HG02981 (cell line): ENCODE measurements around the gene MAGI2.
"Not testable (repeated sequence)": the region's sequence is repeated elsewhere in the genome, so short reads cannot be mapped to it uniquely, and the experiment has no call there.

ENCODE experiments used
- ATAC-seq: cut with Tn5 transposase; IDR thresholded peaks from one replicate; pipeline ENCODE4 v1.9.1; 2021; ENCODE audit warnings: mild to moderate bottlenecking, moderate library complexity; ENCODE audit not compliant: unreplicated experiment

Gene MAGI2

DNA sequence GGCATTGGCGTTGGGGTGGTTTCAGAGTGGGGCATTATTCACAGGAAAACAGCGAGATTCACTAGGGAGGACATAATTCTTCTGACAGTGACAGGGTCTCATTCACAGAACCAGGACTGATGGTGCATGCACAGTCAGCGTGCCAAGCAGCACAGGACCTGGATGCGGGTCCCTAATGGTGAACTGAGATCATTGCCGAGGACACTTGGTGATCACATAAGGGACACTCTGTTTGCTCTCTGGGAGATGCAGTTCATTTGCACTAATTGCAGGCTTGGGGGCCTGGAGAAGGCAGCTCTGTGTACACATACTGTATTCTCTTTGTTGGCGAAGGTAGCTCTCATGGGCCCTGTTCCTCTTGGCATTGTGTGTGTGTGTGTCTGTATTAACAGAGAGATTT lies 938.8 kb downstream of the MAGI2 start:
- ATAC-seq = no peak

DNA sequence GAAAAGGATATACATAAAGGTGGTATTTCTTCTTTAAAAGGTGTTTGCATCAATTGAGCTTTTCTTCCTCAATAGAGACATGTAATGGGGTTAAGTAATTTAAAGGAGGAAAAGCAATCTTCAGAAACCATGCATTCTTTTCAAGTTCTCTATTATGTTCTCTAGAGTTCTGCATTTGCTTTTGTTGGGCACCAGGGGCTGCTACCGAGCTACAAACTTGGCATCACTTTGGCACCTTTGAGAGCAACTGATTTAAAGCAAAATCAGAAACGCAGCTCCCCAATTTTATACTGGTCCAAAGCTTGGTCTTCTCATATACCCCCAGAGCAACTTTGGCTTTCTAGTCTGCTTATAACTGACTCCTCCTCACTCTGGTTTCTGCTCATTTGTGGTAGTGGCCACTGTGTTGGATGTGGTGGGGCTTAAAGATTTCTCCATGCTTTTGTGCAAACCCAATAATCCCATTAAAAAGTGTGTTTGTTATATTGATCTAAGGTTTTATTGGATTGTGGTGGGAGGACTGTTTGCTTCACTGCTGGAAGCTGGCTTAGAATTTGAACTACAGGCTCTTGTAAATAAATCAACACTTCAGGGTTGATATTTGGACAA lies 942.8 kb downstream of the MAGI2 start:
- peak; percentile 69 for ATAC-seq

DNA sequence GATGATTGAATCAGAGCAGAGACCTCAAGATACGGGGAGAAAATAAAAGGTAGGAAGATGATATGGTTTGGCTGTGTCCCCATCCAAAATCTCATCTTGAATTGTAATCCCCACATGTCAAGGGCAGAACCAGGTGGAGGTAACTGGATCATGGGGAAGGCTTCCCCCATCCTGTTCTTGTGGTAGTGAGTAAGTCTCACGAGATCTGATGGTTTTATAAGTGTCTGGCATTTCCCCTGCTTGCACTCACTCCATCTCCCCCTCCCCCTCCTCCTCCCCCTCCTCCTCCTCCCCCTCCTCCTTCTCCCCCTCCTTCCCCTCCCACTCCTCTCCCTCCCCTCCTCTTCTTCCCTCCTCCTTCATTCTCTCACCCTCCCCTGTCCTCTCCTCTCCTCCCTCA lies 950.2 kb downstream of the MAGI2 start:
- ATAC-seq = not testable (repeated sequence)

DNA sequence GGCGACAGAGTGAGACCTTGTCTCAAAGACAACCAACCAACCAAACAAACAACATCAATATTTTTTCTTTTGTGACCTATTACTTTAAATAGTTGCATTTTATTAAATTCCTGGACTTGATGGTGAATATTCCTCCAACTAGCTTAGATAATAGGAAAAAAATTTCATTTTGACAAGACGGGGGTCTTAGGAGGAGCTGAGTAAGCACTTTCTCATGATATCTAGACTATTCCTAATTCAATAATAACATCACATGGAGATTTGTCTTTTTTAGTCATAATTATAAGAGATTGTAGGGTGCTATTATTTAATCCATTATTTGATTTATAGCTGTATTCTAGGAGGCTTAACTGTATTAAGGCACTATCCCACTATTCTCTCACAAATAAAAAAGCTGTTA lies 952.4 kb downstream of the MAGI2 start:
- no peak for ATAC-seq

DNA sequence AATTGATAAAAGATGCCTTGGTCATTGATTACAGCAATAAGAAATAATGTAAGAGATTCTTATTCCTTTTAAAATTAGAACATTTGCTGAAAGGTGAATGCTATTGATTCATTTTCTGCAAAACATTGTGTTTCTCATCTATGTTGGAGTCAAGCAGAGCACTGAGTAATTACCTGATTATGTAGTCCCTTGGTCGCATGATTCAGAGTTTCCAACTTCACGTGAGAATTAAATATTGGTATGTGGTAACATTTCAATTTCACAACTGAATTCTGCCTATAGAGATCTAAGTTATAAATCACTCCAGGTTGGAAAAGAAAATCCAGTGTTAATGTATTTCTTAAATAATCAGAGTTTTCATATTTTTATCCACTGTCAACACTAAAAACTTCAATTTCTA lies 953.5 kb downstream of the MAGI2 start:
- ATAC-seq = no peak

DNA sequence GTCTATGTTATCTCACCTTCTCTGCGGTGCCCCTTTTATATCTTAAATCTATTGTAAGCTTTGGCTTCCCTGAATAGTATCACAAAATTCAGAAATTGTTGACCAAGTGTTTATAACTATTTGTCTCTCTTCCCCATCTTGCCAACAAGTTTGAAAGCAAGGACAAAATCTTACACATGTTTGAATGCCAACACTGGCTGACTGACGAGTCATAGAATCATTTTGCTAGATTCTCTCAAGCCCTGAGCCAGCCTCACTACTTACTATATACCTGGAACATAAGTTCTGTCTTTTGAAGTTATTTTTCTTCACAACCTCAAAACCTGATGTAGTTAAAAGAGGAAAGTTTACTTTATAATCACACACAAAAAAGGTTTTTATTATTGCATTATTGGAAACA lies 954.2 kb downstream of the MAGI2 start:
- no peak for ATAC-seq

DNA sequence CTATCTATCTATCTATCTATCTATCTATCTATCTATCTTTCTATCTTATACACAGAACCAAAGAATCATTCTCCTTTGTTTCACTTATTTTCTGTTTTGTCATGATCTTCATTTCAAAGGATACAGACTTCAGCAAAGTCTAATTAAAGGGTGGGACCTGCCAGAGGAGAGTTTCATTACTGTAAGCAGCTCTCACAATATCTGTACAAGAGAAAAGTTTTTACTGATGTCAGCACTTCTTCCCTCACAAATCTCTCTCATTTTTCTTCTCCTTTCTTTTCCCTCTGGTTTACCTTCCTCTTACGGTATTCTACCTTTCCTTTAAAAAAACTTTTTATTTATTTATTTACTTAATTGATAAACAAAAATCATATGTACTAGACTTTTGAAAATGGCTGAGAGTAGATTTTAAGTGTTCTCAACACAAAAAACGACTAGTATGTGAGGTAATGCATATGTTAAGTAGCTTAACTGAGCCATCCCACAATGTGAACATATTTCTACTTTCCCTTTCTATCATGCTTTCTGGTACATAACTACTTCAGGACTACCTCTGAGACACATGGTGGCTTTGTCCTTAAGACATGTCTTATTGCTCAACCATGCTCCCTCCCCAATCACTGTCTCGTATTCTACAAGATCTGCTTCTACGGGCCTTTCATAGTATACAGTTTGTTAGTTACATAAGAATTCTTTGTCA lies 955.6 kb downstream of the MAGI2 start:
- no peak for ATAC-seq

DNA sequence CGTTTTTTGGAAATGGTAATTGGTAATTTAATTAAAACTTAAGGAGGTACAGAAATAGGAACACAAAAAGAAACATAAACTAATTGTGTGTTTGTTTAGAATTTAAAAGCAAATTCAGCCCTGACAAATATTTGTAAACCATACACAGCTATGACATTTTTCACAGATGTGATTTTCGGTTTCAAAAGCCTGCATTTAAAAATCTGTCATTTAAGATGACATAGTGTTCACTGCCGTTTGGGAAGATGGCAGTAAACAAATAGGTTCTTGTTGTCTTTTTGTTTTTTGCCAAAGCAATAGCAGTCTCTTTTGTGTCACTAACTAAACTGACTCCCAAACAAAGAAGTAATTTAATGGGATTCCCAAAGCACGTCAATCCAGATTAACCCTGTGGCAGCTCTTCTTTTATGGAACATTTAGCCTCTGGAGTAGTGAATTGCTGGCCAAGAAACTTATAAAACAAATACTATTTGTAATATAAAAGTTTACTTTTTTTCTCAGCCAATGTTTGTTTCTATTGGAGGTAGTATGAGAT lies 957.3 kb downstream of the MAGI2 start:
- ATAC-seq = no peak

DNA sequence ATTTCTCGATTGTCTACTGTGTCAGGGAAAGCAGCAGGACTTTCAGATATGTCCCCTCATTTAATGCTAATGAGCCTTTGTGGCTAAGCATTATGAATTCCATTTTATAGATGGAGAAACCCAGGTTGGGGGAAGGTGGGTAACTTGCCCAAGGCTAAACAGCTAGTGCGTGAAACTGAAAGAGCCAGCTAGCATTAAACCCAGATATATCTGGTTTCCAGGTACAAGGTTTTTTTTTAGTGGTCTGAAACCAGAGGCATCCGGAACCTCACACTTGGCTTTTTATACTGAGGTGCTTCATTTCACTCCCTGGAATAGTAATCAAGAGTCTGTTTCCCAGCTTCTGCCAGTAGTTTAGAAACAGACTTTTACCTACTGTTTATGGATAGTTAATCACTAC lies 960.1 kb downstream of the MAGI2 start:
- no peak for ATAC-seq

DNA sequence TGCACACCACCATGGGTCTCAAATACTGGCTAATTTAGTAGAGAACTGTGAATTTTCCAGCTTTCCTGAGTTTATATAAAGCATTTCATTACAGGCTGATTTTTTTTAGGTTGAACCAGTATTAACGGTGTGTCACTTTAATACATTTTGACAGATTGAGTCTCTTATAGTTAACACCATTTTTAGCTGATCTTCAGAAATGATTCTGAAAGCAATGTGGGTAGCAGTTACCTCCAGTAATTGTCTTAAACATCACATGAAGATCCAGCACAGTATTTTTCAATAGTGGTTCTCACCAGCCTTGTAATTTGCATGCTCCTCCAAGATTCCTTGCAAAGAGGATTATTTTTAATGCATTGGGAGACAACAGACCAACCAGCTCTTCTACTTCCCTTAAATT lies 961.3 kb downstream of the MAGI2 start:
- ATAC-seq = no peak

DNA sequence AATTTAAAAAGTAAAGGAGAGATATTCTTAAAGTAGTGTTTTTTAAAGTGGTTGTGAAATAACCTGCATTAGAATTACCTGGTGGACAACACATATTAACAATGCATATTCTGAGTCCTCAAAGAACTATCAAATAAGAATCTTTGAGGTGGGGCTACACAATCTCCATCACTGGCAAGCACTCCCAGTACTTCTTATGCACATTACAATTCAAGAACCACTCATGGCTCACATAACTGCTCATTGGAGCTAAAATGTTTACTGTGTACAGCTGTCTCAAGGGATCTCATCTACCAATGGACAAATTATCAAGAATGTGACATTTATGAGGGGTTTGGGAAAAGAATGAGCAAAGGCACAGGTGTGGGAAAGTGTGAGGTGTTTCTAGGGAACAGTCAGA lies 962.9 kb downstream of the MAGI2 start:
- ATAC-seq = no peak

DNA sequence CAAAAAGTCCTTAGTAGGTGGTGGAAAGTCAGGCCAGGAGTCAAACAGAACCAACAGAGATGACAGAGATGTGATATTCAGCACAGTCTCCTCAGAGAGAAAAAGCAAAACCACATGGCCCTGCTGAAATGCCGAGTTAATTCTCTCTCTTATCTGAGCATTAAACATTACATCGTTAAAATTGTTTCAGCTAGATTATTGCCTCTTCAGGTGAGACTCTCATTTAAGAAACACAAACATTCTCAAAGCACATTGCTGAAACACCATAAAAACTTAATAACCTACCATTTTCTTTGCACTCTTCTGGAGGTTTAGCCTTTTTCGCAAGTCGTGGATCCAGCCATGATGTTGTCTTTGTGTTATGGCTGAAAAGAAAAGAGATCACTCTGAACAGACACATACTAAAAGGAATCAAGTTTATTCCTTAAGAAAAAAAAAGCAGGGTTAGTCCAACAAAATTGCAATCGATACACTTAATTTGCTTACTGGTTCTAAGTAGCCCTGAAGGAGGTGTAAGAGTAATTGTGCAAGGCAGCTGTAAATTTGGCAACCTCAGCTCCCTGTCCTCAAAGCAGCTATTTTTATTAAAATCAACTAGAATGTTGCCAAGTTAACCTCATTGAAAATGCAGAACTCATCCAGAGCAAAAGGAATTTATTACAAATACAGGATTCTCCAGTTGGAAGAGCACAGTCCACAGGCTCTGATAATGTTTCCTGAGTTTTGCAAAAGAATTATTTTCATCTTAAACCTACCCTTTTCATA lies 963.8 kb downstream of the MAGI2 start:
- no peak for ATAC-seq

DNA sequence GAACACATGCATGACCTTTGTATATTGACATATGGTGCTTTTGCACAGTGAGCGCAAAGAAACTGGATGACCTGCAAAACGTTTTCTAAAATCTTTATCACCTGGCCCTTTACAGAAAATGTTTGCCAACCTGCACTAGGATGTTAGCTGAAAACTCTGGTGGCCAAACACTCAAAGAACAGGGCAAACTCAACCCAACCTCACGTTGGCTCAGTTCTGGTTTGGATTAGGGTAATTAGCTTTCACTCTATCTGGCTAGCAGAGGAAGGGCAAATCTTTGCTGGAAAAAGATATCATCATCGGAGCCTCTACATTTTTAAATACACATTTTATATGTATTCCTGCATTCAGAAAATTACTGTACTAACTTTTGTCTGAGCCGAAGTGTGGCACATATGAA lies 966.0 kb downstream of the MAGI2 start:
- no peak for ATAC-seq

DNA sequence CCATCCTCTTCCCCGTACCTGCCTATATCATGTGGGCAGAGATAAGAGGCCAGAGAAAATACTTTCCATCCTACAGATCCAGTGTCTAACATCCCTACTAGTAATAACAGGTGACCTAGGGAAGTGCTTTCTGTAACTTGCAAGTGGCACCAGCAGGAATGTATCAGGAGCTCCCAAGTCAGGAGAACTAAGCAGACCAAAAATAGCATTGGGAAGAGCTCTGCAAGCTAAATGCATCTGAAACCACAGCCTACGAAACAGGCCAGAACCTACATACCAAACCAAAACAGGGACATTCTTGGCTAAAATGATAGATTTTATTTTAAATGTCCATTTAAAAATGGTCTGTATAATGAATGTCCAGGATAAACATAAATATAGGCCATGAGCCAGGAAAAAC lies 974.1 kb downstream of the MAGI2 start:
- ATAC-seq = no peak

DNA sequence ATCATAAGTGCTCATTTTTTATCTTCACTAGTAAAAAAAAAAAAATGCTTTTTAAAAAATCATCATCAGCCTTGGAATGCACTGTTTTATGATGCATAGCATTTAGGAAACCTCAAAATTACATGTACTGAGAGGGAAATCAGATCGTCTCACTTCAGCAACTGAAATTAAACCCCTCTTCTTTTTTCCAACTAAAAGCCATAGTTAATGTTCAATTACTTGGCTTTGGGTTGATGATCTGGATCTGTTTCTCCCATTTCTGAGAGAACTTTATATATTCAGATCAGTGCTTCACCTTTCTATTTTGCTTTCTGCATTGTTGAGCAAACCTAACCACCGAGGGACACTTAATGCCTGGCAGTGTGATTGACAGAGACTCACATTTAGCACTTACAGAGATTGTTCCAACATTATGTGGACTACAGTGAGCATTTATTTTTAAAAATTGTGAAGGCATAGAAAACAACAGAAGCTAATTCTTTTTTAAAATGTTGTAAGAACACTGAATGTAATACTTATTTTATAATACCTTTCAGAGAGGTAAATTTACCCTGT lies 976.5 kb downstream of the MAGI2 start:
- no peak for ATAC-seq

DNA sequence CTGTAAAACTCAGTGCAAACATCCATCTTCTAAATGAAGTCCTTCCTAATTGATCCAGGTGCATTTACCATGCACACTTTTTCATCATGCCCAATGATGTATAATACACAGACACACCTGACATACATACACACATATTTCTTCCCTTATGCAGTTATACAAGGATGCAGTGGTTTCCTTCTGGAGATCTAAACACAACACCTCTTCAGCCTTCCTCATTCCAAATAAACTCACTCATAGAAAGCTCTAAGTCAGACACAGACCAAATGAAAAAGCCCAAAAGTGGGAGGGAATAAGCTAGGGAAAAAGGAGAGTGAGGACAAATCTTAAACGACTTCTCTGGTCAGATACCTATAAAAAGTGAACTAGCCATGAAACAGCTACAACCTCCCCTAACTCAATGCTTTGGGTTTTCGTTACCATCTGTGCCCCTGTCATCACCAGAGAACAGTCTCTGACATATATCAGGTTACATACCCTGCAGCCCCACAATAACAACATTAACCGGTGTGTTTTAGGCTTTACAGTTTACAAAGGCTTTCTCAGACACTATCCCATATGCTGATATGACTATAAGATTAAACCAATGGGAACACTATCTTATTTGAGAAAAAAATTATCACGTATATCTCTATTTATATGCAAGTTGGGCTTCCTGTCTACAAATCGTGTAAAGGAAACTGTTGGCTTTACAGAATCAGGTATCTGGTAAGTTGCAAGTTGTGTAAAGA lies 979.7 kb downstream of the MAGI2 start:
- ATAC-seq = no peak

DNA sequence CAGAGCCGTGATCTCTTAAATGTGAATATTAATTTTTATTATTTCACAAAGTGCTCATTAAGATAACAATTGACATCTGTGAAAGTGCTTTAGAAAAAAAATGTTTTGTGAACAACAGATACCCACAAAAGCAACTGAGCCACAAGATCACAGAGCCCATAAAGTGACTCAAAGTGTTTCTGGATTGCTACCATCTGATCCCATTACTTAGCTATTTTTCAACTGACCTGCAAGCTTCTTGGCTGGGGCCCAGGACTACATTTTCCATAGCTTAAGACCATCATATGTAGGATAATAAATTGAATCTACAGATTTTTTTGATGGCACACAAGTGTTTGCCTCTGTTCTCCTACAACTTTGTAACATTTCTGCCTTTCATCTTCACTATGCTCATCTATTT lies 980.4 kb downstream of the MAGI2 start:
- ATAC-seq = no peak

DNA sequence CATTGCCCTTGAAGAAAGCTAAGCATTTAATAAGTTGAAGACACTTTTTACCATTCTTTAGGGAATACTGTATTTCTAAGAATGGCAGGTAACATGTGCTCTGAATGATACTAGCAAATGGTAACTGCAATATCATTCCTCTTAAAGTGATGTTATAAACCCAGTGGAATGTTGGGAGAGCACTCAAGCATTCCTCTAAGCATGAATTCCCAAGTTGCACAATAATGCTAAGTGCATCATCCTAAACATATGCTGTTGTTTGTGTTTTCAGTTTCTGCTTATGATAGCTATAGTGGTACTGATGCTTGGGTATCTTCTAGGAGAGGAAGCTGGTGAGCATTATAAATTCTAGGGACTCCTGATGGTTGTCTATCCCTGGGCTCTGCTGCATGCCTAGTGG lies 980.9 kb downstream of the MAGI2 start:
- no peak for ATAC-seq

DNA sequence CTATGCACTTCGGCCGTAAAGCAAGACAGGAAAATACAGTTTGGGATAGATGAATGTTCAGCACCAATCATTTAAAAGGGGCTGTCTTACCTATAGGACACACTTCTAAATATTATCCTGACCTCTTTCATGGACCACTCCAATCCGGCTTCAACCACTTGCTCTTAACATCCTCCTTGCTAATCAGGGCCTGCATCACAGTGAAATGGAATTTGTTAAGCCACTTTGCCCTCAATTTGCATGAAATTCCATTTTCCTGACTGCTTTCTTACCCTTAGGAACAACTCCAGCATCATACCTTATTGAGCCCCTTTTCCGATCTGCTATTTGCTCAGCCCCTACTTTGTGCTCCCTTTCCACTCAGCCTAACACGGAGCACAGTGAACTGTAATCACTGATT lies 987.6 kb downstream of the MAGI2 start:
- ATAC-seq = no peak

DNA sequence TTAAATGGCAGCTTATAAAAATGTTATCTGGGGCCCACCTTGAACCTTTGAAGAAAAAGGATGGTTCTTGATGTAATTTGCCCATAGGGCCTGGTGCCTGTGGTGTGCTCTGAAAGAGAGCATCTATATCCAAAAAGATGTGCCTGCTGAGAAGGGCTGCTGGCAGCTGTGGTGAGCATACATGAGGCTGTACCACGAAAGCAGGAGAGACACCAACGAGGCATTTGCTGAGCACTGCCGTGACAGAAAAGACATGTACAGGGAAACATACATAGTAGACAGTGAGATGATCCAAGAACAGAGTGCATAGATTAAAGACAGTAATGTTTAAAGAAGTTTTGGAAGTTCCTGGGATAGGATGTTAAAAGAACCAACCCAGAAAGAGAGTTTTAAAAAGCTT lies 990.4 kb downstream of the MAGI2 start:
- ATAC-seq = no peak

DNA sequence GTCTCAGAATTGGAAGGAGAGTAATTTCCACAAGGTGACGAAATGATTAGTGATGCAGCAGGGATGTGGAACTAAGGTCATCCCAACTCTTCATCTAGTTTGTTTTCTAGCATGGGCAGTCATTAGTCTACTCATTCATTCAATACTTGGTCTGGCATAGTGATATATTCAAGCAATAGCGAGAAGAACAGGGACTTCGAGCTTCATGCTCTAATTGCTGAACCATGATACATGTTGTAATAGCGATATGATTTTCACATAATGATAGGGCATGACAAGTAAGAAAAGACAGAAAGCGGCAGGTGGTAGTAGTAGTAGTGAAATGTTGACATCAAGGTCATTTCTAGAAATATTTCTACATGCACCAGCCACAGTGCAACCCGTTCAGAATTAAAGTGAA lies 1002.8 kb downstream of the MAGI2 start:
- ATAC-seq = no peak
